Ovary (tissue), 9 donors: ENCODE measurements around the gene SLC2A14. TPM values are rescaled to one million over a fixed set of nuclear protein-coding genes. Genes with fewer than 3 reads are reported as not detected.
"Not testable (repeated sequence)": the region's sequence is repeated elsewhere in the genome, so short reads cannot be mapped to it uniquely, and the experiment has no call there.

Experiments
- DNase-seq, 5 donors: peaks; one replicate each; pipeline ENCODE4 v3.0.0-alpha.2; 2019 to 2020
- H3K27ac ChIP-seq, 2 donors: fragments of 200-600 bp; one replicate each; pipeline versions ENCODE4 v1.5.1 to v1.8.0; 2019 to 2022
- H3K27me3 ChIP-seq: fragments of 200-600 bp; one replicate; pipeline ENCODE4 v1.8.0; 2022
- H3K36me3 ChIP-seq: fragments of 200-600 bp; sonication (generic); one replicate; pipeline ENCODE4 v1.5.1; 2019
- H3K4me1 ChIP-seq: one replicate; pipeline ENCODE4 v1.8.1; 2013; ENCODE audit warnings: mild to moderate bottlenecking, moderate library complexity; ENCODE audit not compliant: insufficient read depth
- H3K4me3 ChIP-seq: fragments of 200-600 bp; sonication (generic); one replicate; pipeline ENCODE4 v1.5.1; 2017
- H3K9me3 ChIP-seq, 2 donors: fragments of 200-600 bp in 1 of 2; sonication (generic) in 1 of 2; one replicate each; pipeline versions ENCODE4 v1.5.1 to v1.8.1; 2013 to 2019; ENCODE audit warnings: mild to moderate bottlenecking in 1 of 2, moderate library complexity in 1 of 2
- EP300 ChIP-seq: sonication (generic); formaldehyde crosslinking; IDR thresholded peaks from one replicate; pipeline ENCODE4 v1.6.1; 2017; ENCODE audit warnings: antibody characterized with exemption
- POLR2A ChIP-seq: fragments of 450-650 bp; IDR thresholded peaks from one replicate; pipeline ENCODE4 v1.6.1; 2017; ENCODE audit warnings: antibody characterized with exemption, mild to moderate bottlenecking, moderate library complexity
- WGBS, 3 donors: extraction: QIAGEN DNeasy Blood & Tissue Kit in 1 of 3; methylation state at CpG; one replicate each; pipeline versions ENCODE4 v1.1.5 to v1.1.7; 2013 to 2017; 5-methylcytosine and 5-hydroxymethylcytosine counted together
- intact Hi-C, 4 donors: fragments of 100-400 bp; cut with DNase I; formaldehyde crosslinking; loops; one replicate each; pipeline versions ENCODE4 v1.11.0 to v1.15.1; 2022 to 2023
- polyA plus RNA-seq, 2 donors: library from polyadenylated mRNA; stranded (reverse); fragments of 200-250 nt in 1 of 2; fragments of 350-450 nt in 1 of 2; fragmentation: Illumina TruSeq in 1 of 2; extraction: RNeasy Lipid Tissue Mini Kit (QIAGEN cat#74804) in 1 of 2; gene quantifications; one replicate each; pipeline ENCODE4 v1.2.3, GENCODE V29; 2013 to 2014
- total RNA-seq, 7 donors: library from RNA; depleted of rRNA in 2 of 7; stranded (reverse); fragments of >200 nt in 2 of 7; fragmentation: NEBNext Ultra II Directional in 3 of 7; extraction: Animal tissue kit (Norgen Biotek cat#: 25700) in 3 of 7; gene quantifications; one replicate each; pipeline versions ENCODE4 v1.1.0 to v1.2.4, GENCODE V29; 2016 to 2023
- TF ChIP-seq, protein P1 (sequence below), 3 donors: fragments of 450-650 bp in 2 of 3; fragments of 200-600 bp in 1 of 3; IDR thresholded peaks; one replicate each; pipeline versions ENCODE4 v1.5.1 to v1.8.0; 2016 to 2022; ENCODE audit warnings: antibody characterized with exemption in 3 of 3, mild to moderate bottlenecking in 1 of 3
- donor health status: DM: no; HTN: no; CAD: no; lungs with moderate emphysema.
- donor health status: DM: no; HTN: no; CAD: no.
- donor health status: Bipolar disorder and iron deficiency.
- donor health status: DM: yes; HTN: yes; CAD: no.
- donor health status: DM: no; HTN: no; CAD: no.
- donor health status: DM: yes; HTN: yes; CAD: no.

The SLC2A14 gene
- total and polyA plus RNA-seq, 9 donors: 0.46 to 12.7 (median 2.2) TPM

DNA sequence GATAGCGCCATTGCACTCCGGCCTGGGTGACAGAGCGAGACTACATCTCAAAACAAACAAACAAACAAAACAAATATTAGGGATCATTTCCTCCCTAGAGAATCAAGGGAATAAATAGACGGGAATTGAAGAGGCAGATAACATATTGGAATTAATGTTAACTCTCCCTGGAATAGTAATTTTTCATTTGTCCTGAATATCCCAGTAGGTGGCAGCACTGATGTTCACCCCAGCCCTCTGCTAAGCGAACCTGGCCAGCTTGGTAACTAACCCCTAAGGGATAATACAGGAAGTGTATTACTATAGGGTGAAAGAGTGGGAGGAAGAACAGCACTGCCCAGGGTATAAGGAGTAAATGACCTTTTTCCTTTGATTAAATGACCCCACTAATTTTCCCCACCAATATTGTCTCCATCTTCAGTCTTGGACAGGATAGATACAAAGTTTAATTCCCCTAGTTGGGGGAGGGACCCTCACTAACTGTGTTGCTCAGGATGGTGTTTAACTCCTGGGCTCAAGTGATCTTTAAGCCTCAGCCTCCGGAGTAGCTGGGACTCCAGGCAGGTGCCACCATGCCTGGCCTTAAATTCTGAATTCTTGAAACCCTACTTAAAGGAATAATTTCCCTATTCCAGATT, 40.5 kb downstream of the SLC2A14 start:
- no peaks in the 10 kb centered on the region for H3K4me1 ChIP-seq
- no peaks in the 10 kb centered on the region for H3K27me3 ChIP-seq
- H3K27ac ChIP-seq: no peak overlapping the region
- TF ChIP-seq, protein P1, sequence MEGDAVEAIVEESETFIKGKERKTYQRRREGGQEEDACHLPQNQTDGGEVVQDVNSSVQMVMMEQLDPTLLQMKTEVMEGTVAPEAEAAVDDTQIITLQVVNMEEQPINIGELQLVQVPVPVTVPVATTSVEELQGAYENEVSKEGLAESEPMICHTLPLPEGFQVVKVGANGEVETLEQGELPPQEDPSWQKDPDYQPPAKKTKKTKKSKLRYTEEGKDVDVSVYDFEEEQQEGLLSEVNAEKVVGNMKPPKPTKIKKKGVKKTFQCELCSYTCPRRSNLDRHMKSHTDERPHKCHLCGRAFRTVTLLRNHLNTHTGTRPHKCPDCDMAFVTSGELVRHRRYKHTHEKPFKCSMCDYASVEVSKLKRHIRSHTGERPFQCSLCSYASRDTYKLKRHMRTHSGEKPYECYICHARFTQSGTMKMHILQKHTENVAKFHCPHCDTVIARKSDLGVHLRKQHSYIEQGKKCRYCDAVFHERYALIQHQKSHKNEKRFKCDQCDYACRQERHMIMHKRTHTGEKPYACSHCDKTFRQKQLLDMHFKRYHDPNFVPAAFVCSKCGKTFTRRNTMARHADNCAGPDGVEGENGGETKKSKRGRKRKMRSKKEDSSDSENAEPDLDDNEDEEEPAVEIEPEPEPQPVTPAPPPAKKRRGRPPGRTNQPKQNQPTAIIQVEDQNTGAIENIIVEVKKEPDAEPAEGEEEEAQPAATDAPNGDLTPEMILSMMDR (IDR thresholded peaks at IDR 0.05): peak in 2 of 3 donors; percentile 15 to 18
- TF ChIP-seq POLR2A: no peak
- TF ChIP-seq EP300: no peak
- intact Hi-C loops: no loop called here
- no peaks in the 10 kb centered on the region for H3K9me3 ChIP-seq
- 57 to 64% (median 59%) methylated on average over 6 of the region's 6 CpGs for WGBS, 3 donors
- no peaks in the 10 kb centered on the region for H3K36me3 ChIP-seq
- peak in 1 of 5 donors; percentile 20 for DNase-seq
- H3K4me3 ChIP-seq: no peak overlapping the region

- H3K4me1 ChIP-seq, H3K27me3 ChIP-seq, H3K9me3 ChIP-seq, DNase-seq, H3K4me3 ChIP-seq, H3K27ac ChIP-seq, H3K36me3 ChIP-seq, intact Hi-C loops: not testable (repeated sequence)
- WGBS, 3 donors: 97 to 99% (median 99%) methylated on average over 4 of the region's 4 CpGs
Measured at GRCh38 chr12:7829737-7830136, 43.0 kb downstream of the SLC2A14 start.

DNA sequence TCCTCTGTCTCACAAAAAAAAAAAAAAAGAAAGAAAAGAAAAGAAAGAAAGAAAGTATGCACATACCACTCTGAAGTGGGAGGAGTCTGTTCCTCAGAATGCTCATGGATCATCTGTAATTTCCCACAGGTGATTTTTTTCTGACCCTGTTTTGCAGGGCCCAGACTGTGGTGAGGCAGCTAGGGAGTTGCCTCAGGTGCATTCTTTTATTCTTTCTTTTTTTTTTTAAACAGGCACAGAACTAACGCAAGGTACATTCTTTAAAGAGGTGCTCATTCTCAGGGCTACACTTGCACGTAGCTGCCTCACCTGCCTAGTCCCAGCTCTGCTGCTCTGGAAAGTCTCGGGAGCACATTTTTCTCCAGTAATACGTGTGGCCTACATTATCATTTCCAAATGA, 47.0 kb downstream of the SLC2A14 start:
- H3K27ac ChIP-seq, H3K4me1 ChIP-seq, H3K36me3 ChIP-seq, H3K9me3 ChIP-seq, H3K27me3 ChIP-seq, H3K4me3 ChIP-seq, intact Hi-C loops, DNase-seq: not testable (repeated sequence)
- 87 to 92% (median 89%) methylated on average over 3 to 4 of the region's 4 CpGs for WGBS, 3 donors

DNA sequence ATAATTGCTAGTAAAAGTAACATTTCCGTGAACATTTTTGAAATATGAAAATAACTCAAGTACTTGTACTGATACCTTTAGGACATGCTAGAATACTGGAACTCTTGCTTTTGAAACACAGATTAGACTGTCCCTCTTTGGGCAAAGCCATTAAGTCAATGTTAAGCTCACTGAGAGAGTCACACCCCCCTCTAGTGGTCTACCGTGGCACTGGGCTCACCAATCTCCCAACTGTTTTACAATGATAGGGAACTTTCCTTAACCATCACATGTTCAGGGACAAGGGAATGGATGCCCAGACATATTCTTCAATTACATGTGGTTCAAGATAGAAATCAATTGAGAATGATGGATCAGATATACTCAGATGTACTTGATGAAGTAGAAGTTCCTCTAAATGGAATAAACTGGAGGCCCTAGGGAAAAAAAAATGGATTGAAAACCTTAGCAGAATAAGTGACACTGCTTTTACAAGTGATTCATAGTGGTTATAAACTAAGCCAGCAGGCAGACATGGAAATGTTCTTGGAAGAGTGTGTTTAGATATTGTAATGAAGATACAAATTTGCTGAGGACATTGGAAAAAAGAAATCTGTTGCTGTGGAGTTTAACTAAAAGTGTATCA, 65.7 kb downstream of the SLC2A14 start:
- Histone ChIP-seq H3K4me3 (no peak overlapping the region), H3K27me3 (no peaks in the 10 kb centered on the region), H3K27ac (no peak overlapping the region), H3K9me3 (no peaks in the 10 kb centered on the region), H3K4me1 (no peaks in the 10 kb centered on the region), H3K36me3 (no peaks in the 10 kb centered on the region)
- intact Hi-C loops: no loop called here
- TF ChIP-seq, protein P1 (IDR thresholded peaks at IDR 0.05): peak; percentile 30 to 40 (median 33)
- TF ChIP-seq EP300: no peak
- 2 to 8% (median 3%) methylated on average over 2 of the region's 2 CpGs for WGBS, 3 donors
- peak; percentile 18 to 68 (median 60) for DNase-seq

GRCh38 chr12:7806319-7806718, 66.4 kb downstream of the SLC2A14 start:
- H3K36me3 ChIP-seq, intact Hi-C loops, DNase-seq, H3K27ac ChIP-seq, H3K4me1 ChIP-seq, H3K27me3 ChIP-seq, H3K4me3 ChIP-seq, H3K9me3 ChIP-seq: not testable (repeated sequence)
- 21 to 45% (median 24%) methylated on average over 6 of the region's 6 CpGs for WGBS, 3 donors

DNA sequence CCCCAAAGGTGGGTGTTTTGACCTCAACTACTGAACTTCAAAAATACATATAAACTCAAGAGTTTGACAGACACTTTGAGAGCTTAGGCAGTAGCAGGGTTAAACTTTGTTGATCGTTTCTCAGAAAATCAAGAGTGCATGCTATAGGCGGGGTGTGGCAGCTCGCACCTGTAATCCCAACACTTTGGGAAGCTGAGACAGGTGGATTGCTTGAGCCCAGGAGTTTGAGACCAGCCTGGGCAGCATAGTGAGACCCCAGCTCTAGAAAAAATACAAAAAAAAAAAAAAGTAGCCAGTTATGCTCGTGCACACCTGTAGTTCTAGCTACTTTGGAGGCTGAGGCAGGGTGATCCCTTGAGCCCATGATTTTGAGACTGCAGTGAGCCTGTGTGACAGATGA, 71.3 kb downstream of the SLC2A14 start:
- TF ChIP-seq, protein P1 (IDR thresholded peaks at IDR 0.05): no peak
- 56 to 63% (median 58%) methylated on average over 4 of the region's 4 CpGs for WGBS, 3 donors
- no peaks in the 10 kb centered on the region for H3K27me3 ChIP-seq
- no peak overlapping the region for H3K4me3 ChIP-seq
- H3K4me1 ChIP-seq: no peaks in the 10 kb centered on the region
- H3K9me3 ChIP-seq: no peaks in the 10 kb centered on the region
- DNase-seq: no peak
- H3K36me3 ChIP-seq: no peaks in the 10 kb centered on the region
- H3K27ac ChIP-seq: no peak overlapping the region
- intact Hi-C loops: no loop called here

DNA sequence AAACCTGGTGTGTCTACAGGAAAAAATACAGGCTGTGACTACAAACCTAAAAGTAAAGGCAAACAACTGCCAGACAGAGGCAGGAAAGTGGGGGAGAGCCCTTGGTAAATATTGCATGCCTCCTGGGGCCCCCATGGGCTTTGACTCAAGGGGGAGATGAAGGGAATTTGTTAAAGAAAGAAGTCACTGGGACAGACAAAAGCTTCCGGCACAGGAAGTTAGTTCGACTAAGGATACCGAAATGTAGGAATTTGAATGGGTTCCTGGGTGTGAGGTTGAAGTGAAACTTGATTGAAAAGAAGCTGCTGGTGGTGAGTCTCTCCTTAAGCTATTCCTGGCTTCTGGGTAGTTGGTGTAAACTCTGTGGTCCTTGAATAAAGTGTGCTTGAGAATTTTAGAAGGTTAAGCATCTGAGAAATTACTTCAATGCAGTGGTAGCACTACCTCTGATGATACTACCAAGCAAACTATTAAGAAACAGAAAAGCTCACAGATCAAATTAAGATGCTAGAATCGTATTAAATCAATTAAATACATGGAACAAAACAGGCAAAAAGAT, 73.9 kb downstream of the SLC2A14 start:
- H3K9me3 ChIP-seq, H3K27ac ChIP-seq, H3K4me3 ChIP-seq, intact Hi-C loops, H3K36me3 ChIP-seq, H3K27me3 ChIP-seq, H3K4me1 ChIP-seq, DNase-seq: not testable (repeated sequence)
- 27 to 34% (median 31%) methylated on average over 1 to 3 of the region's 4 CpGs for WGBS, 3 donors
